ENCODE data around the gene XAB2.
"Not testable (repeated sequence)": the region's sequence is repeated elsewhere in the genome, so short reads cannot be mapped to it uniquely, and the experiment has no call there.

XAB2 gene

DNA sequence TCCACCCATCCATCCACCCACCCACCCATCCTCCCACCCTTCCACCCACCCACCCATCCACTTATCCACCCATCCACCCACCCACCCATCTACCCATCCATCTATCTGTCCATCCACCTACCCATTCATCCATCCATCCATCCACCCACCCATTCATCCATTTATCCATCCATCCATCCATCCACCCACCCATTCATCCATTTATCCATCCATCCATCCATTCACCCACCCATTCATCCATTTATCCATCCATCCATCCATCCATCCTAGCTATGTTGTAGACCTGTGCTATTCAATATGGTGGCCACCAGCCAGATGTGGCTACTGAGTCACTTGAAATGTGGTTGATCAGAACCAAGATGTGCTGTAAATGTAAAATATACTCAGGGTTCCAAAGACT is 28.6 kb downstream of the XAB2 start:
- DNase-seq (ENCODE audit: low read depth, low spot score): no peak
- H3K4me3 ChIP-seq (ENCODE audit: low read length): no peak overlapping the region

DNA sequence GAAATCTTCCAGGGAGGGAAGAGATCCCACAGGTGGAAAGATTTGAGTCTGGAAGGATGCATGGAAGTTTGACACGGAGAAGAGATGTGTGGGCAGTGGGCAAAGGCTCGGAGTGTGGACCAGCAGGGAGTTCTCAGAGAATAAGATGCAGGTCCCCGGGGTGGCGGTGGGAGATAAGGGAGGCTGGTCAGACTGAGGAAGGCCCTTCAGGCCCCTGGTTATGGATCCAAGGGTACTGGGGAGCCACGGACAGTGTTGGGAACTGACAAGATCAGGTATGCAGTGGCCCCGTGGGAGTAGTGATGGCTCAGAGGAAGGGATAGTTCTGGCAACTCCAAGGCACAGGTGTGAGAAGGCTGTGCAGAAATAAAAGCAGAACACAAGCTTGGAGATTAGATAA is 31.2 kb downstream of the XAB2 start:
- no peak for DNase-seq (ENCODE audit: low read depth, low spot score)

DNA sequence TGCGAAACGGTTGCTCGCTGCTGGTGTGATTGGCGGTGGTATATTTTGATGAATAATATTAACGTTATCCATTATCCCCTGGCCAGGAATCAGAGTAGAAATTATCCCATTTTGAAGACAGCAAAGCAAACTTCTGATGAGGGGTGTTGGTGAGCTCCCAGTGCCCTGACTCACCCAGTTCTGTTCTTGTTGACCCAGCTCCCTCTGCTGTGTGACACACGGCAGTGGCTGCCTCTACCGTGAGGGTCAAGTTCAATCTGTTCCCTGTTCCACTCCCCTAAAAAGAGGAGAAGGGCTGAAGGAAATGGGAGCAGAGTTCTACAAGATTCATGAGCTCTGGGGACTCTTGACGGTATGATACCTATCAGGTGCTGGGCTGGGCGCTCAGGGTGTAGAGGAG is 31.7 kb downstream of the XAB2 start:
- no peak overlapping the region for H3K4me3 ChIP-seq (ENCODE audit: low read length)

More for the DNA sequence above, 31.2 kb downstream of the XAB2 start:
- H3K4me3 ChIP-seq (ENCODE audit: low read length): no peak overlapping the region

DNA sequence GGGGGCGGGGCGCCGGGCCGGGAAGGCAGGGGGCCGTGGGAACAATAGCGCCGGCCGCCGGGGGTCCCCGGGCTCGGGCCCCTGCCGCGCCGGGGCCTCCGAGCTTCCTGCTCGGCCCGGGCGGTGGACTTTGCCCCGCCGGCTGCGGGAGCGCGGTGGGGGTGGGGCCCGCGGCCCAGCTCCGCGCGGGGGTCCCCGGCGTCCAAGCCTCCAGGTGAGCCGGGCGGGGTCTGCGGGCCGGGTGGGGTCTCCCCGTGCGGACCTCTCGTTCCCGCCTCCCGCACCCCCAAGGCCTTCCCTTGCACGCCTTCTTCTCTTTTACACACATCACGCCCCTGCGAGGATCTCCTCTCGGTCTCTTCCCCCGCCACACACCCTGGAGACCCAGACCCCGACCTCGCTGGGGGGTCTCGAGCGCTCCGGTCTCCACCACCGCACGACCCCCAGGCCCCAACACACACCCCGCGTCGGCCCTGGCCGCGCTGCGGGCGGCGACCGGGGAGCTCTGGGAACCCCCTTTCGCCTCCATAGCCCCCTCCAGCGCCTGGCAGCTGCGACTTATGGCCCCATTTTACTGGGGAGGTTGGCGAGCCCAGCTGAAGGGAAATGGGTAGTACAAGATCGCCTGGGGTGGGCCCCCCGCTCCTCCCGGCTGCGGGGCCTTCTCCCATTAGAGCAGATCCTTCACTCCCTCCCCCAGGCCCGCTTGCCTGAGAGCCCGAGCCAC is 33.0 kb downstream of the XAB2 start:
- H3K4me3 ChIP-seq (ENCODE audit: low read length): peak overlapping the region; percentile 41; the same call in 1 of the 2 replicates
- DNase-seq (ENCODE audit: low read depth, low spot score): no peak

More for the DNA sequence above, 31.7 kb downstream of the XAB2 start:
- no peak for DNase-seq (ENCODE audit: low read depth, low spot score)

DNA sequence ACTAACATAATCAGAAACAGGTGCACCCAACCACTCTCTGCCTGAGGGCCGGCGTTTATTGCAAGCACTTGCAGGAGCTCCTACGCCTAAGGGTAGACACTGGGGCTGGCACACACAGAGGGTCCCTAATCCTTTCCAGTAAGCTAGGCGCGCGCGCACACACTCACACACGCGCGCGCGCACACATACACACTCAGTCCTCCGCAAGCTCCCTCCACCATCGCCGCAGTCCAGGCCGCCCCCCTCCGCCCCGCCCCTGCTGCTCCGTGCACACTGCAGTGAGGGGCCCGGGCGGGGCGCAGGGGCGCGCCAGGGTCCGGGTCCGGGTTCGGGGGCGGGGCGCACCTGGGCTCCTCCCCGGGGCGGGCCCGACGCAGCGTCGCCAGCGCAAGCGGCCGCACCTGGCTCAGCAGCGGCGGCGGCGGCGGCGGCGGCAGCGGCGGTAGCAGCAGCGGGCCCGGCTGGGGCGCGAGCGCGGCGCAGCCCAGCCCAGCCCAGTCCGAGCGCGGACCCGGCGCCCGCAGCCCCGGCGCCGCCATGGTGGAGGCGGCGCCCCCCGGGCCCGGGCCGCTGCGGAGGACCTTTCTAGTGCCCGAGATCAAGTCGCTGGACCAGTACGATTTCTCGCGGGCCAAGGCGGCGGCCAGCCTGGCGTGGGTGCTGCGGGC is 33.7 kb downstream of the XAB2 start, which contains the start of gene CAMSAP3:
TSS of gene CAMSAP3 (plus strand) at position 398 of the 668 bp plus-strand sequence. CDS start at position 538, 140 bp downstream.
- H3K4me3 ChIP-seq (ENCODE audit: low read length): peak within 1 kb of the TSS; percentile 44

DNA sequence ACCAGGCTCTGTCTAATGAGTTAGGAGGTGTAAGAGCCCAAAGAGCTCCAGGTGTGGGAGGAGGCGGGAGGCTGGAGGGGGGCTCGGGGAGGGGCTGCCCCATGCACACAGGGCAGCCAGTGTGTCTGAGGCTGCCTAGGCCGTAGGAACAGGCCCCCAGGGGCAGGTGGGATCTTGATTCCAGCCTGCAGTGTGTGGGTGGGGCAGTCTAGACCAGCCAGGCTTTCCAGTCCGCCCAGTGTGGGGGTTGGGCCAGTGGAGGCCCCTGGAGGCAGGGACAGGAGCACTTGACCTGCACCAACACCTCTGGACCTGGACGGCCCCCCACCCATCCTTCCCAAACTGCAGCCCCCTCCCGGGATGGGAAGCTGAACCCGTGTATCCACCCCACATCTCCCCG is 39.1 kb downstream of the XAB2 start:
- no peak for DNase-seq (ENCODE audit: low read depth, low spot score)

More for the DNA sequence above, 33.7 kb downstream of the XAB2 start, which contains the start of gene CAMSAP3:
- DNase-seq (ENCODE audit: low read depth, low spot score): peak; percentile 49

DNA sequence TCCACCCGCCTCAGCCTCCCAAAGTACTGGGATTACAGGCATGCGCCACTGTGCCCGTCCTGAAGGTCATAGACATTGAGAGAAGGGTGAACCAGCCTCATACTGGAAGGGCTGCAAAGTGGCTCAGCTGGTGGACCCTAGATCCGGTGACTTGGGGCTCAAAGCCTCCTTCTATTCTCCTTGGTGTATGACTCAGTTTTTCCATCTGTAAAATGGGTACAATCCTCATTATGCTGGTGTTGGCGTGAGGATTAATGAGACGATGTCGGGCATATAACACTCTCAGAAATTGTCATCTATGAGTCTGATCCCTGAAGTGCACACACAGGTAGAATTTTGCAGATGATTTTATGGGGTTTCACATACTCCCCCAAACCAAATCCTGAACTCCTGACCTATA is 39.5 kb downstream of the XAB2 start:
- DNase-seq (ENCODE audit: low read depth, low spot score): no peak
- H3K4me3 ChIP-seq (ENCODE audit: low read length): no peak overlapping the region

More for the DNA sequence above, 39.1 kb downstream of the XAB2 start:
- no peak overlapping the region for H3K4me3 ChIP-seq (ENCODE audit: low read length)

DNA sequence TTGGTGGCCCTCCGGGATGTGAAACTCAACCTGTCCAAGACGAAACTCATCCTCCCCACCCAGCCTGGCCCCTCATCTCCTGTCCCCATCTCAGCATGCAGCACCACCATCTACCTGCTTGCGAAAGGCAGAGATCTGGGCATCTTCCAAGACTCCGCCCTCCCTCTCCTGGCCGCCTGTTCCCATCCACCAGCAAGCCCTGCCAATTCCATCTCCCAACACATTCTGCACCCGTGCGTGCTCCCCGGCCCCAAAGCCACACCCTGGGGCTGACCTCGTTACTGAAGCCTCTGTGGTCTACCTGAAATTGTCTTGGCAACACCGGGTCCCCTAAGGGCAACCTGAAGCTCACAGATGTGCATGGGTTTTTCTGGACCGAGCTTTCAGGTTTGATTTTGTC is 46.9 kb downstream of the XAB2 start:
- H3K4me3 ChIP-seq (ENCODE audit: low read length): no peak overlapping the region
- DNase-seq (ENCODE audit: low read depth, low spot score): no peak

DNA sequence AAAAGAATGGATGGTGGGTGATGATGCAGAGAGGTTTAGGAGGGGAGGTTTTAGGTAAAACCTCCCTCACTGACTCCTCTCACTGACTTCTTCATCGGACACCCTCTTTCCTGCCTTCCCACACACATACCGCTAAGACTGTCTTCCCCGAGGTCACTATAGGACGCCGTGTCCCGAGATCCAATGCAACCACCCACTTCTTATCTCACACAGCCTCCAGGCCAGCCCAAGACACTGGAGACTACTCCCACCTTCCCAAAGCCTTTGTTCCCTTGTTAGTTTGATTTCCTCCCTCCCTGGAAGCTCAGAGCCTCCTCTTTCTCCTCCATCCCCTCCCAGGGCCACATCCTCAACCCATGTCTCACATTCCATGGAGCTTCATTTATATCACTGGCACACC is 50.2 kb downstream of the XAB2 start:
- H3K4me3 ChIP-seq (ENCODE audit: low read length): no peak overlapping the region
- DNase-seq (ENCODE audit: low read depth, low spot score): no peak

DNA sequence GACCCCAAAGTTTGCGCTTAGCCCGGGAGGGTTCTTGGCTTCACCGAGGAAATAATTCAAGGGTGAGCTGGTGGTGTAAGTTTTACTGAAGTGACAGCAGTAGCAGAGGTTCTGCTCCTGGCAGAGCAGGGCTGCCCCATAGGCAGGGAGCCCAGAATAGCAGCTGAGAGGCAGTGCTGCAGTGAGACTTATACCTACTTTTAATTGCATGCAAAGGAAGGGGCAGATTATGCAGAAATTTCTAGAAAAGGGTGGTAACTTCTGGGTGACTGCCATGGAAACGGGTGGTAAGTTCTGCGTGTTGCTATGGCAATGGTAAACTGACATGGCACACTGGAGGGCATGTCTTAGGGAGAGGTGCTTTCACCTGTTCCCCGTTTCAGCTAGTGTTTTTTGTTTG is 51.2 kb downstream of the XAB2 start:
- no peak for DNase-seq (ENCODE audit: low read depth, low spot score)
- H3K4me3 ChIP-seq (ENCODE audit: low read length): no peak overlapping the region

DNA sequence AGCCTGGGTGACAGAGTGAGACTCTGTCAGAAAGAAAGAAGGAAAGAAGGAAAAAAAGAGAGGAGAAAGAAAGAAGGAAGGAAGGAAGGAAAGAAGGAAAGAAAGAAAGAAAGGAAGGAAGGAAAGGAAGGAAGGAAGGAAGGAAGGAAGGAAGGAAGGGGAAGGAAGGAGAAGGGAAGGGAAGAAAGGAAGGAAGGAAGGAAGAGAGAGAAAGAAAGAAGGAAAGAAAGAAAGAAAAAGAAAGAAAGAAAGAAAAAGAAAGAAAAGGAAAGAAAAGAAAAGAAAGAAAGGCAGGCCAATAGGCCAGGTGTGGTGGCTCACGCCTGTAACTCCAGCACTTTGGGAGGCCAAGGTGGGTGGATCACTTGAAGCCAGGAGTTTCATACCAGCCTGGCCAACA is 51.9 kb downstream of the XAB2 start:
- not testable (repeated sequence) for DNase-seq (ENCODE audit: low read depth, low spot score); H3K4me3 ChIP-seq (ENCODE audit: low read length)

DNA sequence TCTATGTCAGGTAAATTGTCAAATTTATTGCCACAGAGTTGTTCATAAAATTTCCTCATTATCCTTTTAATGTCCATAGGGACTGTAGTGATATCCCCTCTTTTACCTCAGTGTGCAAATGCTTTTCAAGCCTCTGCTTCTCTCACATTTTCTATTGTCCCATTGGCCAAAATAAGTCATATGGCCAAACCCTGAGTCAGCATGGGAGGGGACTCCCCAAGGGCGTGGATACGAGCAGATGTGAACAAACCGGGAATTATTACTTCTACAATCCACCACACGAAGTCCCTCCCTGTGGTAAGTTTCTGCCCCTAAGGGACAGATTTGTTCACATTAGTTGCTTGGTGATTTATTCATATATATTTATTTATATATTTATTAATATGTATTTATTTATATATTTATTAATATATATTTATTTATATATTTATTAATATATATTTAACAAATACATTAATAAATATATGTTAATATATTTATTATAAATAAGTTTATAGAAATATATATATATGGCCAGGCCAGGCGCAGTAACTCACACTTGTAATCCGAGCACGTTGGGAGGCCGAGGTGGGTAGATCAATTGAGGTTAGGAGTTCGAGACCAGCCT is 53.8 kb downstream of the XAB2 start:
- no peak for DNase-seq (ENCODE audit: low read depth, low spot score)

DNA sequence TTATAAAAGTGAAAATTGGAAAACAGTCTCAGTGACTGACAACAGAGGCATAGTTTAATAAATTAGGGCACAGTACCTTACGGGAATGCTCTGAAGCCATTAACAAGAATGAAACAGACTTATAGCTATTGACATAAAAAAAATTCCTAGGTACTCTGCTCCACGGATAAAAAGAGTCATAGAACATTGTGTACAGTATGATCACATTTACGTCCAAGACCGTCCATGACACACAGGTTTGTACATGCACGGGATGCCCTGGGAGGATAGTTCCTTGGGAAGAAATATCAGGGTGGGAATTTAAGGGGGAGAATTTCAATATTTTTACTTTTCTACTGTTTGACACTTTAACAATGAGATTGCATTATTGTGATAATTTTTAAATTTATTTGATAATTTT is 58.6 kb downstream of the XAB2 start:
- no peak for DNase-seq (ENCODE audit: low read depth, low spot score)
- H3K4me3 ChIP-seq (ENCODE audit: low read length): no peak overlapping the region

More for the DNA sequence above, 53.8 kb downstream of the XAB2 start:
- H3K4me3 ChIP-seq (ENCODE audit: low read length): no peak overlapping the region
